Measurements from ENCODE around the gene PBLD.
"Not testable (repeated sequence)": the region's sequence is repeated elsewhere in the genome, so short reads cannot be mapped to it uniquely, and the experiment has no call there.

The PBLD gene

GRCh38 chr10:68303849-68304412, 28.8 kb downstream of the PBLD start:
- Mint-ChIP-seq H3K4me3 (no peak overlapping the region), H3K4me1 (no peaks in the 10 kb centered on the region), H3K27ac (no peak overlapping the region), H3K27me3 (no peaks in the 10 kb centered on the region), H3K9me3 (no peaks in the 10 kb centered on the region)
- DNase-seq (no peak), ATAC-seq (no peak)

DNA sequence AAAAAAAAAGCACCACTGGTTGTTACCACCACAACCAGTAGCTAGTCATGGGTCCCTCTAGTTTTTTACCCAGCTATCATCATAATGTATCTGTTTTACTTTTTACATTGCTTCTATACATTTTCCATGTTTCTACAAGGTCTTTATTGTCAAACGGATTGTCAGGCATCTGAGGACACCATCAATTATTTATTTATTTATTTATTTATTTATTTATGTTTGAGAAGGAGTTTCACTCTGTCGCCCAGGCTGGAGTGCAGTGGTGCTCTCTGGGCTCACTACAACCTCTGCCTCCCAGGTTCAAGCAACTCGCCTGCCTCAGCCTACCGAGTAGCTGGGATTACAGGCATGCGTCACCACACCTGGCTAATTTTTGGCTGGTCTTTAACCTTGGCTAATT, 29.9 kb downstream of the PBLD start:
- H3K9me3 Mint-ChIP-seq = no peaks in the 10 kb centered on the region

DNA sequence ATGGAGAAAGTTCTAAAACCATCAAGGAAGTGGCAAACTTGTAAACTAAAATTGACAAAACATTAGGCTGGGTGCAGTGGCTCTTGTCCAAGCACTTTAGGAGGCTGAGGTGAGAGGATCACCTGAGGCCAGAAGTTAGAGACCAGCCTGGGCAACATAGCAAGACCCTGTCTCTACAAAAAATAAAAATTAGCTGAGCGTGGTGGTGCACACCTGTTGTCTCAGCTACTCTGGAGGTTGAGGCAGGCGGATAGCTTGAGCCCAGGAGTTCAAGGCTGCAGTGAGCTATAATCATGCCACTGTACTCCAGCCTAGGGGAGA, 30.3 kb downstream of the PBLD start:
- ATAC-seq (no peak), DNase-seq (no peak)
- Mint-ChIP-seq H3K27ac (no peak overlapping the region), H3K4me3 (no peak overlapping the region), H3K27me3 (no peaks in the 10 kb centered on the region), H3K4me1 (no peaks in the 10 kb centered on the region), H3K9me3 (no peaks in the 10 kb centered on the region)

More for the DNA sequence above, 29.9 kb downstream of the PBLD start:
- Mint-ChIP-seq H3K4me1 (no peaks in the 10 kb centered on the region), H3K27me3 (no peaks in the 10 kb centered on the region), H3K27ac (no peak overlapping the region), H3K4me3 (no peak overlapping the region)
- ATAC-seq = no peak
- DNase-seq = no peak

GRCh38 chr10:68301790-68302502, 30.8 kb downstream of the PBLD start:
- no peak for DNase-seq
- Mint-ChIP-seq H3K9me3 (no peaks in the 10 kb centered on the region), H3K27me3 (no peaks in the 10 kb centered on the region), H3K4me1 (no peaks in the 10 kb centered on the region), H3K27ac (no peak overlapping the region), H3K4me3 (no peak overlapping the region)
- peak; percentile 49 for ATAC-seq

DNA sequence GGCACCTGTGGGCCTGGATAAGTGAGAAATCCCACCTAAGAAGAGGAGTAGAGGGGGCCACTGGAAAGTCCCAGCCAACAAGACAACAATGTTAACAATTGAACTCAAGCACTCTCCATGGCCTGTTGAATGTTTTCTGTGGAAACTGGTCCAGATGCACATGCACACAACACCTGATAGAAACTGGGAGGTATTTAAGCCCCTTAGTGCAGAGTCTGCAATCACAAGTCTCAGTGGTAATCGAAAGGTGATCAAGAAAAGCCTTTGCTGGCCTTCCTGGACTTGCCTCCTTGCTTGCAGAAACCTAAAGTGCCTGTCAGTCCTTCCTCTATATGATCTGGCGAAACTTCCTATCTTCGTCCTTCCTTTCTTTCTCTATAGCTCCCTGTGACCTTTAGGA, 31.4 kb downstream of the PBLD start:
- Mint-ChIP-seq H3K9me3 (no peaks in the 10 kb centered on the region), H3K27ac (no peak overlapping the region), H3K4me1 (no peaks in the 10 kb centered on the region), H3K27me3 (no peaks in the 10 kb centered on the region), H3K4me3 (no peak overlapping the region)
- DNase-seq (no peak), ATAC-seq (no peak)

- DNase-seq (no peak), ATAC-seq (no peak)
- Mint-ChIP-seq H3K4me3 (no peak overlapping the region), H3K4me1 (no peaks in the 10 kb centered on the region), H3K27ac (no peak overlapping the region), H3K9me3 (no peaks in the 10 kb centered on the region), H3K27me3 (no peaks in the 10 kb centered on the region)
Observed at GRCh38 chr10:68296843-68297663, 35.7 kb downstream of the PBLD start.

DNA sequence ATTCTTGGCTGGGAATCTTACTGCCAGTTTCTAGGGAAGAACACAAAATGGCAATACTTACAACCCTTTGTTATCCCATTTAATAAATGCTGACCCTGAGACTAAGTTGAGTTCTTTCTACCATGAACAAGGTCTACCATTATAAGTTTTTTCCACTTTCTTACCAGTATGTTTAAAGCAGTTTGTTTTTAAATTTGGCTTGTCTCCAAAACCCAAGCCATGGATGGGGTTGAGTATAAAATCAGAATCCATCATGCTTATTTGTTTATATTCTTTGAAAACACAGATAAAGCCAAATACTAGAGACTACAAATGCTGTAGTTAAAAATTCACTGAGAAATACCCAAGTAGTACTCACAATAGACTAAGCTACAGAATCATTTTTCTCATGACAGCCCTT, 42.0 kb downstream of the PBLD start:
- DNase-seq (no peak), ATAC-seq (no peak)
- H3K4me1 Mint-ChIP-seq = no peaks in the 10 kb centered on the region
- no peak overlapping the region for H3K4me3 Mint-ChIP-seq
- no peaks in the 10 kb centered on the region for H3K27me3 Mint-ChIP-seq
- H3K27ac Mint-ChIP-seq = no peak overlapping the region
- no peaks in the 10 kb centered on the region for H3K9me3 Mint-ChIP-seq

DNA sequence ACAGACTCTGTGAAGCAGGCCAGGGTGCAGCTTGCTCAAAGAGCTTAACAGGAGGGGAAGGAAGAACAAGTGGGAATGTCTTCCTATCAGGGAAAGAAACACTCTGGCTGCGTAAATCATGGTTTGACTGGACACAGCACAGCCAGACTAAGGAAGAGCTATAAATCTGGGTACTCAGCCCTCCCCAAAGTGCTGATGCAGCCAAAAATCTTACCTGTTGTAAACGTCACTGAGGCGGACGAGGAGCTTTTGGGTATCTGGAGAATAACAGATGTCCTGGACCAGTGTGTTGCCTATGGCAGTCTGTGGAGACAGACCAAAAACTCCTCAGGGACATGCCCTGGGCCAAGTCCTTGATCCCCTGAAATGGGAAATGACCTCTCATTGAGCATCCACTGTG, 44.0 kb downstream of the PBLD start:
- no peaks in the 10 kb centered on the region for H3K4me1 Mint-ChIP-seq
- no peaks in the 10 kb centered on the region for H3K27me3 Mint-ChIP-seq
- H3K9me3 Mint-ChIP-seq = no peaks in the 10 kb centered on the region
- no peak for DNase-seq
- peak overlapping the region in 1 of 2 donors; percentile 6 for H3K27ac Mint-ChIP-seq
- no peak overlapping the region for H3K4me3 Mint-ChIP-seq
- ATAC-seq = no peak

- no peaks in the 10 kb centered on the region for H3K27me3 Mint-ChIP-seq
- no peak for ATAC-seq
Observed at GRCh38 chr10:68284062-68285001, 48.4 kb downstream of the PBLD start.

GRCh38 chr10:68280758-68281157, 52.0 kb downstream of the PBLD start:
- peaks cover 8 to 24% of the 10 kb centered on the region in 2 donors for H3K9me3 Mint-ChIP-seq

More at GRCh38 chr10:68284062-68285001, 48.4 kb downstream of the PBLD start:
- Mint-ChIP-seq H3K27ac (no peak overlapping the region), H3K4me3 (no peak overlapping the region), H3K4me1 (peaks cover 6% of the 10 kb centered on the region), H3K9me3 (no peaks in the 10 kb centered on the region)
- no peak for DNase-seq

DNA sequence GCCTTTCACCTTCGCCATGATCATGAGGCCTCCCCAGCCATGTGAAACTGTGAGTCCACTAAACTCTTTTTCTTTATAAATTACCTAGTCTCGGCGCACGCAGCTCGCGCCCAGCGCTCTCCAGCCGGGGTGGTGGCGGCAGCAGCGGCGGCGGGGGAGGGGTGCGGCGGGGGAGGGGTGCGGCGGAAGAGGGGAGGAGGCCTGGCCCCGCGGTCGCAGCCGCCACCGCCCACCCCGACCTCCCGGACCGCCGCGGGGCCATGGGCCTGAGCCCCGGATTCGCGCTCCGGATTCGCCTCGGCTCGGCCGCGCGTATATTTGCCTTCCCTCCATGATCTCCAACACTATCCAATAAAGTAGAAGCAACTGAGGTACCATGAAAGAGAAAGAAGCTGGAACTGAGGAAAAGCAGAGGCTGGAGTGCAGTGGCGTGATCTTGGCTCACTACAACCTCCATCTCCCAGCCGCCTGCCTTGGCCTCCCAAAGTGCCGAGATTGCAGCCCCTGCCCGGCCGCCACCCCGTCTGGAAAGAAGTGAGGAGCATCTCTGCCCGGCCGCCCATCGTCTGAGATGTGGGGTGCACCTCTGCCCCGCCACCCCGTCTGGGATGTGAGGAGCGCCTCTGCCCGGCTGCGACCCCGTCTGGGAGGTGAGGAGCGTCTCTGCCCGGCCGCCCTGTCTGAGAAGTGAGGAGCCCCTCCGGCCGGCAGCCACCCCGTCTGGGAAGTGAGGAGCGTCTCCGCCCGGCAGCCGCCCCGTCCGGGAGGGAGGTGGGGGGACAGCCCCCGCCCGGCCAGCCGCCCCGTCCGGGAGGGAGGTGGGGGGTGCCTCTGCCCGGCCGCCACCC, 53.6 kb downstream of the PBLD start:
- ATAC-seq, DNase-seq, H3K4me1 Mint-ChIP-seq, H3K4me3 Mint-ChIP-seq, H3K27me3 Mint-ChIP-seq, H3K27ac Mint-ChIP-seq: not testable (repeated sequence)
- H3K9me3 Mint-ChIP-seq = peaks cover 8 to 24% of the 10 kb centered on the region in 2 donors

More at GRCh38 chr10:68280758-68281157, 52.0 kb downstream of the PBLD start:
- no peaks in the 10 kb centered on the region for H3K27me3 Mint-ChIP-seq
- DNase-seq (no peak), ATAC-seq (no peak)
- H3K27ac Mint-ChIP-seq = peak overlapping the region in 1 of 2 donors; percentile 42
- H3K4me1 Mint-ChIP-seq = peaks cover 6% of the 10 kb centered on the region
- H3K4me3 Mint-ChIP-seq = no peak overlapping the region

- H3K4me3 Mint-ChIP-seq, ATAC-seq, DNase-seq, H3K4me1 Mint-ChIP-seq, H3K27me3 Mint-ChIP-seq: not testable (repeated sequence)
- Mint-ChIP-seq H3K9me3 (peaks cover 8 to 24% of the 10 kb centered on the region in 2 donors), H3K27ac (peak overlapping the region in 1 of 2 donors; percentile 12)
Observed at GRCh38 chr10:68277814-68278213, 54.9 kb downstream of the PBLD start.

DNA sequence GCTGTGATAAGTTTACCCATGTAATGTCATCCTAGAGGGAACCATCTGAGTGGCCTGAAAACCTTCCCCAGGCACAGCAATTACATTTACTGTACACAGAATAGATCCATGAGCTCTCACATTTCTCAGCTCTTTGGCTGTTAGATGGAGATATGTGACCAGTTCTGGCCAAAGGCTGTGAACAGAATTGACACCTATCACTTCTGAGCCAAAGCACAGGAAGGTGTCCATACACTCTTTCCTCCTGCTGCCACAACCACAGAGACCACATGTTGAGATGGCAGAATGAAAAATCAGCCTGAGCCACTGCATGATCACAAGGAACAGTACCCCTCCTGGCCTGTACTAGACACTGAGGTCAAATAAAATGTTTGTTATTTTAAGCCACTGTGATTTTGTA, 56.5 kb downstream of the PBLD start:
- Mint-ChIP-seq H3K27me3 (peaks cover 4% of the 10 kb centered on the region), H3K4me3 (no peak overlapping the region), H3K9me3 (peaks cover 8 to 24% of the 10 kb centered on the region in 2 donors), H3K4me1 (no peaks in the 10 kb centered on the region), H3K27ac (no peak overlapping the region)
- DNase-seq = no peak
- no peak for ATAC-seq

DNA sequence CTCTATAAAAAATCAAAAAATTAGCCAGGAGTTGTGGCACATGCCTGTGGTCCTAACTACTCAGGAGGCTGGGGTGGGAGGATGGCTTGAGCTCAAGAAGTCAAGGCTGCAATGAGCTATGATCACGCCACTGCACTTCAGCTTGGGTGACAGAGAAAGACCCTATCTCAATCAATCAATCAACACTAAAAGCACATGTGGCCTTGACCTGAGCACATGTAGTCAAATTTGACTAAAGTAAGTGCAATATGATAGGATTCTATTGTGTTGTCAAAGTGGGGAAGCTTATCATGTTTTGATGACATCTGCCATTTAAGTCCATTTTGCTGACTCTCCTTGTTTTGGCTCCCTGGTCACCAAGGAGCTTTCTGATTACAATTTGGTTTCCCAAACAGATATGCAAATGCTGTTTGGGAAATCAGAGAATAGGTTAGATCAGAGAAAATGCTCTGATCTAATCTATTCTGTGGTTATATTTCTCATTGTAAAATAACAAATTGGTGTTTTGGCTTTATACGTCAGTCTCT, 57.1 kb downstream of the PBLD start:
- DNase-seq = no peak
- no peak for ATAC-seq
- H3K27me3 Mint-ChIP-seq = peaks cover 8% of the 10 kb centered on the region
- H3K4me3 Mint-ChIP-seq = no peak overlapping the region
- no peaks in the 10 kb centered on the region for H3K4me1 Mint-ChIP-seq
- peaks cover 8 to 24% of the 10 kb centered on the region in 2 donors for H3K9me3 Mint-ChIP-seq
- no peak overlapping the region for H3K27ac Mint-ChIP-seq
